GM19099 (cell line): ENCODE results near the gene MLKL.

Experiments used
- POLR2A ChIP-seq: IDR thresholded peaks from 3 replicates; pipeline ENCODE4 v1.6.1; 2011; ENCODE audit warnings: low read depth; ENCODE audit not compliant: insufficient read length; ENCODE audit errors: extremely low read depth

Gene MLKL

DNA sequence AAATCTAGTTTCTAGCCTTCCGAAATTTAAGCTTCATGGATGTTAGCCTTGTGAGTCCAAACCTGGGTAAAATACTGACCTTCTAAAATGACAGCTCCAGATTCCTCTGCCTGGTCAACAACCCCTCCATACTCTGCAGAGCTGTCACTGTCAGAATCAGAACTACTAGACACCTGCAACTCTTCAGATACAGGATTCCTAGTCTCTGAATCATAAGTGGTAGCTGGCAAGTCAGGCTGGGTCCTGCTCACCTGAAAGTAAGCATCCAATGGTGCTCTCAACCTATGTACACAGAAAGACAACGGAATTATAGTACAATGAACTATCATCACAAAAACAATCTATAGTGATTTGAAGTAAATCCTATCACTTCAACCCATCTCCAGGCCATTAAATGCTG is 48.8 kb downstream of the MLKL start:
- no peak for TF ChIP-seq POLR2A

DNA sequence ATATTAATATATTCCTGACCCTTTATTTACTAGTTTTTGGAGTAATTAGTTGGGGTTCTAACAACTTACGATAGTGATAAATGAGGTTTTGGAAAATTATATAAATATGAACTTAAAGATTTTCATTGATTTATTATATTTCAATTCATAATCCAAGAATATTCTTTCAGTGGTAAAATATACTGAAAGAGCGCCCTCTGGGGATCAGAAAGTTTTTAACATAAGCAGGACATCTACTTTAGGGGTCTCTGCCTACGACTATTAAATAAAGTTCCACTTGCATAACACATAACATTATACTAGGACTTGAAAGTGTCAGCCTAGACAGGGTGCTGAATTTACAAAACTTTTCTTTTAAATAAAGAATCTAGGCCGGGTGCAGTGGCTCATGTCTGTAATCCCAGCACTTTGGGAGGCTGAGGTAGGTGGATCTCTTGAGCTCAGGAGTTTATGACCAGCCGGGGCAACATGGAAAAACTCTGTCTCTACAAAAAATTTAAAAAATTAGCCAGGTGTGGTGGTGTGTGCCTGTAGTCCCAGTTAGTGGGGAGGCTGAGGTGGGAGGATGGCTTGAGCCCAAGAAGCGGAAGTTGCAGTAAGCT is 49.6 kb downstream of the MLKL start:
- no peak for TF ChIP-seq POLR2A

DNA sequence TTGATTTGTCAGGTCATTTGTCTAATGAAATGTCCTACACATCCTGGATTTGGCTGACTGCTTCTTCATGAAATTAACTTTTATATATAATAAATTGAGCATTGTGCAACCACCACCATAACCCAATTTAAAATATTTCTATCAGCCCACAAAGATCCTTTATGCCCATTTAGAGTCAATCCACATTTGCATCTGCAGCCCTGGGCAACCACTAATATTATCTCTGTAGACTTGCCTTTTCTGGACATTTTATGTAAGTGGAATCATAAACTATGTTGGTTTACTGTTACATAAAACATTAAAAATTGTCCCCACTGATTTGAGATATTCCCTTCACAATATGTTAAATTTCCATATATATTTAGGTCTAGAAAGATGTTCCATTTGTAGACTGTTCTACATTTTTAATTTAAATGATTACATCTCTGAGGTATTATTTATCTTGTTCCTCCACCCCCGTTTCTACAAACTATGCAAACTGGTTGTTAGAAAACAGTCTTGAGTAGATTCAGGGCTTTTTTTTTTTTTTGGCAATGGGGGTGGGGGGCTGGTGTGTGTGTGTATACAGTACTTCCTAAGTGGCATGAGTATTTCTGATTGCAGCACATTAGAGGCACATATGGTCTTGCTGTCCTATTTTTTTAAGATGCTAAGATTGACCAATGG is 50.7 kb downstream of the MLKL start:
- TF ChIP-seq POLR2A, result no peak

- no peak for TF ChIP-seq POLR2A
Observed at GRCh38 chr16:74641969-74642368, 58.7 kb downstream of the MLKL start.

DNA sequence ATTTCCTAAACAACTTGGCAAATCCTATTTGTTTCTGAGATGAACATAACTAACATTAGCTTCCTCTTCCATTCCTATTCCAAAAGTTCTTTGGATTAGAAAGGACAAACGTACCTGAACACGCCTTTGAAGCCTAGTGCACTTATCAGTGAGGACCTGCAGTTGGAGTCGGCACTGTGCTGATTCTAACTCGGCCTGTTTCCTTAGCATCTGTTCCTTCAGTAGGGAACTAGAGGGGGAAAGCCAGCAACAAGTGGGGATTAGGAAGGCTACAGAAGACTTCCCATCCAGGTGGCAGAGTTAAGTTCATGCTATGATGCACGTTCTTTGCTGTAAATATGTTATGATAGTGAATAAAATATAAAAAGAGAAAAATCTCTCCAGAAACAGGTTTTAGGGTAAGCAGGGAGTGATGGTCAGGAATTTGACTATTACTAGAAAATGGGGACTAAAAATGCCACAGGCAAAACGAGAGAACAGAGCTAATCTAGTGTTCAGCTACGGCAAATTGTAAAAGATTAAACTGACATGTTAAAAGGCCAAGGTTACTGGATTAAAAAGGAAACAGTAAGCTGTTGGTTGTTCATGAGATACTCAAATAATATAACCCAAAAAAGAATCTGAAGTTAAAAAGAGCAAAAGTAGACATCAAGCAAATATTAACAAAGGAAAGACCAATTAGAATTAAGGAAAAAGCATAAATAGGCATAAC is 62.8 kb downstream of the MLKL start:
- no peak for TF ChIP-seq POLR2A

GRCh38 chr16:74635303-74635702 is 65.4 kb downstream of the MLKL start:
- TF ChIP-seq POLR2A, result no peak

DNA sequence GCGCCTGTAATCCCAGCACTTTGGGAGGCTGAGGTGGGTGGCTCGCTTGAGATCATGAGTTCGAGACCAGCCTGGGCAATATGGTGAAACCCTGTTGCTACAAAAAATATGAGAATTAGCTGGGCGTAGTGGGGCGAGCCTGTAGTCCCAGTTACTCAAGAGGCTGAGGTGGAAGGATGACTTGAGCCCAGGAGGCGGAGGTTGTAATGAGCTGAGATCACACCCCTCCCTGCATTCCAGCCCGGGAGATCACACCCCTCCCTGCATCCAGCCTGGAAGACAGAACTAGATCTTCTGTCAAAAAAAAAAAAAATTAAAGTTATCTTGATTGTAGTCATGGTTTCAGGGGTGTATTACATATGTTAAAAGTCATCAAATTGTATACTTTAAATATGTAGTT is 67.0 kb downstream of the MLKL start:
- TF ChIP-seq POLR2A, result no peak

DNA sequence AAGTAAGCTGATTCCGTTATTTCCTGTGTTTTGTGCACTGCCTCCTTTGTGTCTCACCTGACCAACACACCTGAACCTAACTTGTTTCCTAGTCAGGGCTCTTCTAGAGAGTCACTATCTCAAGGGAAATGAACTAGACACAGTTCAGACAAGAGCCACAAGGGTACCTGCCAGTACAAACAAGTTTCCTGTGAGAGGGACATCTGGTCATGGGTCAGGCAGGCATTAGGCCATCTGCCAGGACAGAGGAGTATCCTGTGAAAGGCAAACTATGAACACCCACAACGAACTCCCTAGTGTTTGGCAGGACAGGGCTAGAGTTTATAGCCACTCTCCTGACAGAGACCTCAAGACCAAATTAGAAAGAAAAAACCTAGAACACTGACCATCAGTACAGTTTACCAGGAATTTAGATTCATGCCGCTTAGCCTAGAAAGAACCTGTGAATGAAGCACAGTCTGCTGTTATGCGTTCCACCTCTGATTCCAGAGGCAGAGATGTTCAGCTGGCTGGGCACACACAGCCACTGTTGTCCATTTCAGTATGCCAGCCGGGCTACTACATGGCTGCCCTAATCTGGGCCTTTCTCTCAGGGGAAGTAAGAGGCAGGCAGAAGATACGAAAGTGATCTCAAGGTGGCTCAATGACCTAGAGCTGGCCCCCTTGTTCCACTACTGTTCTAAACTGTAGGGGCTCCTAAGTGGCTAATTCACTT is 73.0 kb downstream of the MLKL start:
- no peak for TF ChIP-seq POLR2A

DNA sequence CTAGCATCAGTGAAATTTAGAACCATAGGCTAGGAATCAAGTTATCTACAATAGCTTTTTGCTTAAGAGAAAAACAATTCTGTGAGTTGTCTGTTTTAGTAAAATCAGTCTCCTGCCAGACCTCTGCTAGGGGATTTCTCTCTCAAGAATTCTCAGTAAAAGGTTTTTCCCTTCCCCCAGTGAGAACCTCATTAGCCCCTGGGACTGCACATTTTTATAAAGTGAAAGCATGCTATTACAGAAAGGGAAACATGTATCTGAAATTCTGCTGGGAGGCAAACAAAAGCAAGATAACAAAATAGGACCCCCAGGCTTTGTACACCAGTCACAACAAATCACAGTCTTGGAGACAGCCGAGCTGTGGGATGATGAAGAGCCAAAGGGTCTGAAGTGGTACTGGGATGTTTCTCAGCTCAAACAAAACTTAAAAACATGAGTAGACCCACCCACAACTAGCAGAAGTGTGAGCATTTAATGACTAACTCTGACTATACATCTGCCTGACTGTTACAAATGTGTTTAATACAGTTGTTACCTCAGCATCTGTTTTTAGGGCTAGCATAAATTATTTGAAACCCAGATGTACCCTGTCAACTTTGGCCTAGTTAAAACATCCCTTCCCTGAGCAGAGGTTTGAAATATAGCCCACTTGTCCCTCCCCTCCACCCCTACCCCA is 73.8 kb downstream of the MLKL start:
- TF ChIP-seq POLR2A, result no peak

GRCh38 chr16:74625500-74626350 is 74.9 kb downstream of the MLKL start:
- TF ChIP-seq POLR2A, result no peak

DNA sequence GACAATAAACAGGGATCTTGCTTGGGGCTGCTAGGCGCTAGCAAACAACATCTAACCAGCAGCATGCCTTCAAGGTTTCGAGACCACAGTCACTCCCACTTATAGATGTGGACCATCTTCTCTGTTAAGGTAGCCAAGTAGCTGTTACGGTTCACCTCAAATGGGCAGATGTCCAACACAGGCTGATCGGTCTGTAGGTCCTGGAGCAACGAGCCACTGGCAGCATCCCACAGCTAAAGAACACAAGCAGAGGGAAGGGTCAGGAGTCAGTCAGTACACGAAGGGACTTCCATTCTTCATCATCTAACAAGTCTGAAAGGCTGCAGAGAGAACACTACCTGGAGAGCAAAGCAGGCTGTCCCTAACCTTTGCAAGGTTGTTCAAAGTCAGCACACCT is 76.8 kb downstream of the MLKL start:
- TF ChIP-seq POLR2A, result no peak

DNA sequence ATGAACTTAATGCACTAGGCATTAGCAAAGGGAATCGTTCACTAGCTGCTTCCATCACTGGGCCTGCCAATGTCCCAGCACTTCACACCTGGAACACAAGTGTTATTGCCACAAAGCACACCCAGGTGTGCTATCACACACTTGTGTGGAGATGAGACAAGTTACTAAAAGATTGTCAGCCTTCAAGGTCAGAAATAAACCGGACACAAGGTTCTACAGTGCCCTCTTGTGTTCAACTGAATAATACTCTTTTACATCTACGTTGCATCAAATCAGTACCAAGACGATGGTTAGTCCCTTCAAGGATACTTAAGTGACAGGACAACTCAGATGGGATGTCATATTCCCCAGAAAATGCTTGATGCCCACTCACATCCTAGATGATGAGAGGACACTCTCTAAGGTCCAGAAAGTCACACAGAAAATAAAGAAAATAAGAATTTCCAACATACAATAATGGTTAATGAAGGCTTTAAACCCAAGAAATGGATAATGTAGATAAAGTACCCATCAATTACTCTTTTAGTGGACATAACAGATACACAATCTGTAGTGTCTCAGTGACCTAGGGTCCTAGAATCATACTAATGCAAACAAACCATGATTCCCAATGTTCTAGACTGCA is 77.3 kb downstream of the MLKL start:
- TF ChIP-seq POLR2A, result no peak

GRCh38 chr16:74622005-74622404 is 78.7 kb downstream of the MLKL start:
- TF ChIP-seq POLR2A, result no peak
